Osteoblast (primary cell): ENCODE measurements around the gene GRM8. TPM values are rescaled to one million over a fixed set of nuclear protein-coding genes. Genes with fewer than 3 reads are reported as not detected.

Experiments
- DNase-seq: peaks from one replicate; pipeline ENCODE4 v3.0.0; 2011; ENCODE audit warnings: low spot score, mixed read lengths; ENCODE audit not compliant: insufficient read length; ENCODE audit errors: missing footprints
- H2AFZ ChIP-seq: 2 replicates; pipeline ENCODE4 v1.6.0; 2011; ENCODE audit warnings: mild to moderate bottlenecking, low read length
- H3K27ac ChIP-seq: 2 replicates; pipeline ENCODE4 v1.5.1; 2011; ENCODE audit warnings: mild to moderate bottlenecking, low read depth, low read length, moderate library complexity
- H3K27me3 ChIP-seq: 2 replicates; pipeline ENCODE4 v1.6.0; 2012; ENCODE audit warnings: mild to moderate bottlenecking, control low read depth, inconsistent platforms, low read length, moderate library complexity; ENCODE audit not compliant: insufficient read depth
- H3K36me3 ChIP-seq: 2 replicates; pipeline ENCODE4 v1.5.1; 2011; ENCODE audit warnings: mild to moderate bottlenecking, low read length, control low read depth, moderate library complexity; ENCODE audit not compliant: insufficient read depth
- H3K4me1 ChIP-seq: 2 replicates; pipeline ENCODE4 v1.5.1; 2011; ENCODE audit warnings: mild to moderate bottlenecking, low read length, control low read depth, moderate library complexity; ENCODE audit not compliant: insufficient read depth
- H3K4me2 ChIP-seq: 2 replicates; pipeline ENCODE4 v1.6.0; 2011; ENCODE audit warnings: mild to moderate bottlenecking, low read length; ENCODE audit not compliant: insufficient read depth
- H3K4me3 ChIP-seq: fragments of 200-600 bp; sonication (generic); 3 replicates; pipeline ENCODE4 v1.5.1; 2012; ENCODE audit warnings: mild to moderate bottlenecking, low read length, inconsistent platforms; ENCODE audit not compliant: insufficient read depth
- H3K79me2 ChIP-seq: 2 replicates; pipeline ENCODE4 v1.6.0; 2012; ENCODE audit warnings: mild to moderate bottlenecking, low read length, control low read depth, inconsistent platforms; ENCODE audit not compliant: insufficient read depth
- H3K9me3 ChIP-seq: 2 replicates; pipeline ENCODE4 v1.5.1; 2011; ENCODE audit warnings: low read depth, low read length, control low read depth
- H4K20me1 ChIP-seq: 2 replicates; pipeline ENCODE4 v1.6.0; 2012; ENCODE audit warnings: mild to moderate bottlenecking, low read length, control low read depth; ENCODE audit not compliant: insufficient read depth
- CTCF ChIP-seq: IDR thresholded peaks from 2 replicates; pipeline ENCODE4 v1.5.1; 2011; ENCODE audit warnings: mild to moderate bottlenecking, low read depth, low read length, moderate library complexity; ENCODE audit errors: extremely low read depth
- total RNA-seq: library from RNA; depleted of rRNA; stranded (reverse); fragments of >200 nt; gene quantifications from 2 replicates; pipeline ENCODE4 v1.2.3, GENCODE V29; 2012

The GRM8 gene
- total RNA-seq, 1 donor: not detected

- Histone ChIP-seq H3K4me3 (no peak overlapping the region), H4K20me1 (no peaks in the 10 kb centered on the region), H3K27ac (no peak overlapping the region), H3K9me3 (peaks cover under 1% of the 10 kb centered on the region), H3K27me3 (no peaks in the 10 kb centered on the region), H3K79me2 (no peaks in the 10 kb centered on the region), H2AFZ (no peak overlapping the region), H3K4me1 (no peaks in the 10 kb centered on the region), H3K4me2 (no peak overlapping the region), H3K36me3 (no peaks in the 10 kb centered on the region)
- no peak for TF ChIP-seq CTCF
- DNase-seq: no peak
Observed at GRCh38 chr7:126958367-126958766, 294.4 kb downstream of the GRM8 start.

- no peaks in the 10 kb centered on the region for H3K4me1 ChIP-seq
- no peak overlapping the region for H3K4me3 ChIP-seq
- no peaks in the 10 kb centered on the region for H3K36me3 ChIP-seq
- no peaks in the 10 kb centered on the region for H3K79me2 ChIP-seq
- H3K27me3 ChIP-seq: no peaks in the 10 kb centered on the region
- H3K4me2 ChIP-seq: no peak overlapping the region
- H2AFZ ChIP-seq: no peak overlapping the region
- TF ChIP-seq CTCF: no peak
- no peaks in the 10 kb centered on the region for H4K20me1 ChIP-seq
- peaks cover 2% of the 10 kb centered on the region for H3K9me3 ChIP-seq
- no peak for DNase-seq
- H3K27ac ChIP-seq: no peak overlapping the region
Observed at GRCh38 chr7:126957443-126957842, 295.3 kb downstream of the GRM8 start.

- Histone ChIP-seq H3K4me2 (no peak overlapping the region), H3K27ac (no peak overlapping the region), H3K4me1 (no peaks in the 10 kb centered on the region), H2AFZ (no peak overlapping the region), H3K4me3 (no peak overlapping the region), H3K9me3 (peaks cover 2% of the 10 kb centered on the region), H3K79me2 (no peaks in the 10 kb centered on the region), H4K20me1 (no peaks in the 10 kb centered on the region), H3K36me3 (no peaks in the 10 kb centered on the region), H3K27me3 (no peaks in the 10 kb centered on the region)
- no peak for DNase-seq
- no peak for TF ChIP-seq CTCF
Observed at GRCh38 chr7:126953461-126953860, 299.3 kb downstream of the GRM8 start.

- no peak overlapping the region for H2AFZ ChIP-seq
- no peaks in the 10 kb centered on the region for H3K4me1 ChIP-seq
- H3K4me3 ChIP-seq: no peak overlapping the region
- no peak for TF ChIP-seq CTCF
- DNase-seq: no peak
- H3K27me3 ChIP-seq: no peaks in the 10 kb centered on the region
- no peak overlapping the region for H3K4me2 ChIP-seq
- H4K20me1 ChIP-seq: no peaks in the 10 kb centered on the region
- H3K9me3 ChIP-seq: peaks cover 2% of the 10 kb centered on the region
- H3K36me3 ChIP-seq: no peaks in the 10 kb centered on the region
- no peak overlapping the region for H3K27ac ChIP-seq
- H3K79me2 ChIP-seq: no peaks in the 10 kb centered on the region
Observed at GRCh38 chr7:126948664-126949063, 304.1 kb downstream of the GRM8 start.
